Natural killer cell (primary cell): ENCODE measurements around the gene CEP170B. TPM values are rescaled to one million over a fixed set of nuclear protein-coding genes. Genes with fewer than 3 reads are reported as not detected.

Experiments used
- ATAC-seq, 3 donors: fragments of 150-1000 bp in 2 of 3; fragments of 200-7000 bp in 1 of 3; cut with Tn5 transposase; 1 replicate in 1 of 3; 2 replicates in 2 of 3; pipeline ENCODE4 v1.10.0; 2021; ENCODE audit warnings: mild to moderate bottlenecking in 2 of 3, moderate library complexity in 2 of 3
- DNase-seq, 2 donors: peaks; one replicate each; pipeline versions ENCODE4 v3.0.0 to v3.0.0-alpha.2; 2013 to 2021; ENCODE audit warnings: mixed read lengths in 1 of 2
- H3K27ac ChIP-seq: one replicate; pipeline ENCODE4 v1.5.1; 2013; ENCODE audit warnings: mild to moderate bottlenecking, low read length
- H3K27me3 ChIP-seq: one replicate; pipeline ENCODE4 v1.6.1; 2013; ENCODE audit warnings: low read length; ENCODE audit not compliant: control insufficient read depth, insufficient read depth
- H3K36me3 ChIP-seq: one replicate; pipeline ENCODE4 v1.6.1; 2013; ENCODE audit warnings: low read length; ENCODE audit not compliant: control insufficient read depth, insufficient read depth
- H3K4me1 ChIP-seq: one replicate; pipeline ENCODE4 v1.6.1; 2013; ENCODE audit warnings: low read length; ENCODE audit not compliant: control insufficient read depth, insufficient read depth
- H3K4me3 ChIP-seq: one replicate; pipeline ENCODE4 v1.5.1; 2013; ENCODE audit warnings: low read length
- H3K9me3 ChIP-seq: one replicate; pipeline ENCODE4 v1.6.1; 2013; ENCODE audit warnings: low read length; ENCODE audit not compliant: control insufficient read depth, insufficient read depth
- H3K27ac Mint-ChIP-seq, 2 donors: one replicate each; pipeline ENCODE4 v1.8.0; 2022; ENCODE audit warnings: mild to moderate bottlenecking in 2 of 2, mixed read lengths in 2 of 2, moderate library complexity in 1 of 2
- H3K27me3 Mint-ChIP-seq, 2 donors: one replicate each; pipeline ENCODE4 v1.8.0; 2022; ENCODE audit warnings: low read depth in 2 of 2, mixed read lengths in 2 of 2
- H3K36me3 Mint-ChIP-seq: one replicate; pipeline ENCODE4 v1.8.0; 2022; ENCODE audit warnings: mixed read lengths
- H3K4me1 Mint-ChIP-seq, 2 donors: one replicate each; pipeline ENCODE4 v1.8.0; 2022; ENCODE audit warnings: mixed read lengths in 2 of 2
- H3K4me3 Mint-ChIP-seq: one replicate; pipeline ENCODE4 v1.8.0; 2022; ENCODE audit warnings: mild to moderate bottlenecking, moderate library complexity, mixed read lengths
- H3K9me3 Mint-ChIP-seq, 2 donors: one replicate each; pipeline ENCODE4 v1.8.0; 2022; ENCODE audit warnings: mixed read lengths in 2 of 2
- WGBS: methylation state at CpG from one replicate; pipeline ENCODE4 v1.1.7; 2013; ENCODE audit warnings: missing lambda C conversion rate; ENCODE audit not compliant: insufficient coverage; 5-methylcytosine and 5-hydroxymethylcytosine counted together
- intact Hi-C: fragments of 100-400 bp; cut with micrococcal nuclease; formaldehyde crosslinking; loops from one replicate; pipeline ENCODE4 v1.14.2; 2022
- total RNA-seq, 4 donors: library from RNA; stranded (reverse); fragments of 120-200 nt in 1 of 4; gene quantifications; one replicate each; pipeline versions ENCODE4 v1.2.3 to v1.2.4, GENCODE V29; 2013 to 2022
- TF ChIP-seq, protein P1 (sequence below): fragments of 200-600 bp; IDR thresholded peaks from one replicate; pipeline ENCODE4 v1.8.0; 2022; ENCODE audit warnings: antibody characterized with exemption

The CEP170B gene
- total RNA-seq, 3 donors from 2014 or later (not counting 1 experiment from before 2014, with no cell fraction given) = 0.24 to 0.72 (median 0.30) TPM

DNA sequence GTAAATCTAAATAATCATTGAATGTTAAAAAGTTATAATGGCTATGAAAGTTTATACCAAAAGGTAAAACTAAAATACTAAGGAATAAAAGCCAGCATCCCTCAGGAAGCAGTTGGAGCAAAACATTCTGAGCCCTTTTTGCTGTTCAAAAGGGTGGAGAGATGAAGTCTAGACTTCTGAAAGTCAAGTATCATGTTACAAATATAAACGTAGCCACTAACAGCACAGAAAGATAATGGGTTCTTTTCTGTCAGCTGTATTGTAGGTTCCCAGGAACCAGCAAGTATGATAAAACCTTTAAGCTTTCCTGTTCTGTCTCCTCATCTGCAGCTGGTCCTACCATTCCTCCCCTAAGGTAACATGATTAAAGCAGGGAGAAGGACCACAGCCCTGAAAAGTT is 43.2 kb downstream of the CEP170B start:
- H3K27me3 Mint-ChIP-seq = peaks cover 30 to 49% of the 10 kb centered on the region in 2 donors
- Histone ChIP-seq H3K27me3 (no peaks in the 10 kb centered on the region), H3K9me3 (peaks cover 13% of the 10 kb centered on the region), H3K4me1 (no peaks in the 10 kb centered on the region), H3K4me3 (no peak overlapping the region), H3K27ac (no peak overlapping the region), H3K36me3 (no peaks in the 10 kb centered on the region)
- no peaks in the 10 kb centered on the region for H3K4me1 Mint-ChIP-seq
- intact Hi-C loops = no loop called here
- H3K4me3 Mint-ChIP-seq = no peak overlapping the region
- TF ChIP-seq, protein P1, sequence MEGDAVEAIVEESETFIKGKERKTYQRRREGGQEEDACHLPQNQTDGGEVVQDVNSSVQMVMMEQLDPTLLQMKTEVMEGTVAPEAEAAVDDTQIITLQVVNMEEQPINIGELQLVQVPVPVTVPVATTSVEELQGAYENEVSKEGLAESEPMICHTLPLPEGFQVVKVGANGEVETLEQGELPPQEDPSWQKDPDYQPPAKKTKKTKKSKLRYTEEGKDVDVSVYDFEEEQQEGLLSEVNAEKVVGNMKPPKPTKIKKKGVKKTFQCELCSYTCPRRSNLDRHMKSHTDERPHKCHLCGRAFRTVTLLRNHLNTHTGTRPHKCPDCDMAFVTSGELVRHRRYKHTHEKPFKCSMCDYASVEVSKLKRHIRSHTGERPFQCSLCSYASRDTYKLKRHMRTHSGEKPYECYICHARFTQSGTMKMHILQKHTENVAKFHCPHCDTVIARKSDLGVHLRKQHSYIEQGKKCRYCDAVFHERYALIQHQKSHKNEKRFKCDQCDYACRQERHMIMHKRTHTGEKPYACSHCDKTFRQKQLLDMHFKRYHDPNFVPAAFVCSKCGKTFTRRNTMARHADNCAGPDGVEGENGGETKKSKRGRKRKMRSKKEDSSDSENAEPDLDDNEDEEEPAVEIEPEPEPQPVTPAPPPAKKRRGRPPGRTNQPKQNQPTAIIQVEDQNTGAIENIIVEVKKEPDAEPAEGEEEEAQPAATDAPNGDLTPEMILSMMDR = no peak
- H3K36me3 Mint-ChIP-seq = no peaks in the 10 kb centered on the region
- 36% methylated on average over 1 of the region's 1 CpG for WGBS
- H3K9me3 Mint-ChIP-seq = peaks cover 2 to 3% of the 10 kb centered on the region in 2 donors
- DNase-seq (no peak), ATAC-seq (no peak)
- no peak overlapping the region for H3K27ac Mint-ChIP-seq

DNA sequence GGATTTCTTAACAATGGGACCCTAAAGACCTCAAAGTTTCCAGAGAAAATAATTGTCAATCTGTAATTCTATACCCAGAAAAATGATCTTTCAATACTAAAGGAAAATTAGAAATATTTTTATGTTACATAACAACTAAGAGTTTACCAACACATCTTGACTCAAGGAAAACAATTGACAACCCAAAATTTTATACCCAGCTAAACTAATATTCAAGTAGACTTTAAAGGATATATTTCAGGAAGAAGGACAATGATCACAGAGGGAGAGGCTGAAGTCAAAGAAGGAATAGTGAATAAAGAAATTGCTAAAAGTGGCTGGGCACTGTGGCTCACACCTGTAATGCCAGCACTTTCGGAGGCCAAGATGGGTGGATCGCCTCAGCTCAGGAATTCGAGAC is 47.0 kb downstream of the CEP170B start:
- WGBS = 88% methylated on average over 3 of the region's 3 CpGs
- H3K27me3 ChIP-seq = no peaks in the 10 kb centered on the region

DNA sequence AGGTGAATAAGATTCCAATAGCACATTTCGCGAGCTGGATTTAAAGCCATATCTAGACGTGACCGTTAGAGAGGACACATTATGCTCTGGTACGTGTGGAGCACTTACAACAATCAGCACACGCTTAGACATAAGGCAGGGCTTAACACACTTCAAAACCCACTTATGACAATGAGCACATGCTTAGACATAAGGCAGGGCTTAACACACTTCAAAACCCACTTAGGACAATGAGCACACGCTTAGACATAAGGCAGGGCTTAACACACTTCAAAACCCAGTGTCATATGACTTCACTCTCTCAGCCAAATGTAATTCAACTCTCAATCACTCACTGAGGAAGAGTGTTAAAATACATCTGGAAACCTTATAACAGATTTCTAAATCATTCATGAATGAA is 48.4 kb downstream of the CEP170B start:
- no peak for ATAC-seq
- H3K36me3 ChIP-seq = no peaks in the 10 kb centered on the region
- 97% methylated on average over 7 of the region's 7 CpGs for WGBS
- intact Hi-C loops = no loop called here
- H3K4me3 Mint-ChIP-seq = no peak overlapping the region
- peaks cover 2 to 3% of the 10 kb centered on the region in 2 donors for H3K9me3 Mint-ChIP-seq
- no peak overlapping the region for H3K4me3 ChIP-seq
- peaks cover 13% of the 10 kb centered on the region for H3K9me3 ChIP-seq
- TF ChIP-seq, protein P1 = no peak
- H3K27ac Mint-ChIP-seq = no peak overlapping the region
- no peak overlapping the region for H3K27ac ChIP-seq
- DNase-seq = no peak
- H3K4me1 Mint-ChIP-seq = no peaks in the 10 kb centered on the region
- H3K4me1 ChIP-seq = no peaks in the 10 kb centered on the region
- no peaks in the 10 kb centered on the region for H3K36me3 Mint-ChIP-seq
- no peaks in the 10 kb centered on the region for H3K27me3 ChIP-seq
- peaks cover 16 to 26% of the 10 kb centered on the region in 2 donors for H3K27me3 Mint-ChIP-seq

More for the DNA sequence above, 47.0 kb downstream of the CEP170B start:
- intact Hi-C loops = no loop called here
- no peak overlapping the region for H3K27ac ChIP-seq
- no peaks in the 10 kb centered on the region for H3K4me1 ChIP-seq
- Mint-ChIP-seq H3K4me3 (no peak overlapping the region), H3K27me3 (peaks cover 21 to 40% of the 10 kb centered on the region in 2 donors), H3K36me3 (no peaks in the 10 kb centered on the region), H3K27ac (no peak overlapping the region), H3K9me3 (peaks cover 2 to 3% of the 10 kb centered on the region in 2 donors), H3K4me1 (no peaks in the 10 kb centered on the region)
- H3K36me3 ChIP-seq = no peaks in the 10 kb centered on the region
- DNase-seq (no peak), ATAC-seq (no peak)
- no peak overlapping the region for H3K4me3 ChIP-seq
- H3K9me3 ChIP-seq = peaks cover 13% of the 10 kb centered on the region
- TF ChIP-seq, protein P1 = no peak

DNA sequence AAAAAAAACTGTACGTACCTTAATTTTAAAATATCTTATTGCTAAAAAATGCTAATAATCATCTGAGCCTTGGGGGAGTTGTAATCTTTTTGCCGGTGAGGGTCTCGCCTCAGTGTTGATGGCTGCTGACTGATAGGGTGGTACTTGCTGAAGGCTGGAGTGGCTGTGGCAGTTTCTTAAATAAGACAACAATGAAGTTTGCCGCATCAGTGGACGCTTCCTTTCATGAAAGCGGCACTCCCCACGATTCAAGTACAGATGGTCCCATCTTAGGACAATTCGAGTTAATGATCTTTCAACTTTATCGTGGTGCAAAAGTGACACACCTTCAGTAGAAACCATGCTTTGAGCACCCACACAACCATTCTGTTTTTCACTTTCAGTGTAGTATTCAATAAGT is 52.0 kb downstream of the CEP170B start:
- Histone ChIP-seq H3K36me3 (no peaks in the 10 kb centered on the region), H3K4me3 (no peak overlapping the region), H3K4me1 (no peaks in the 10 kb centered on the region), H3K27ac (no peak overlapping the region), H3K27me3 (no peaks in the 10 kb centered on the region), H3K9me3 (peaks cover 4% of the 10 kb centered on the region)
- no peaks in the 10 kb centered on the region for H3K36me3 Mint-ChIP-seq
- intact Hi-C loops = no loop called here
- no peak for DNase-seq
- H3K9me3 Mint-ChIP-seq = peaks cover 0 to under 1% of the 10 kb centered on the region in 2 donors
- peaks cover 14 to 19% of the 10 kb centered on the region in 2 donors for H3K27me3 Mint-ChIP-seq
- ATAC-seq = no peak
- no peak overlapping the region for H3K4me3 Mint-ChIP-seq
- no peak overlapping the region for H3K27ac Mint-ChIP-seq
- 90% methylated on average over 8 of the region's 9 CpGs for WGBS
- H3K4me1 Mint-ChIP-seq = no peaks in the 10 kb centered on the region
- TF ChIP-seq, protein P1 = no peak
